ENCODE measurements around the gene MYO15A.

DNA sequence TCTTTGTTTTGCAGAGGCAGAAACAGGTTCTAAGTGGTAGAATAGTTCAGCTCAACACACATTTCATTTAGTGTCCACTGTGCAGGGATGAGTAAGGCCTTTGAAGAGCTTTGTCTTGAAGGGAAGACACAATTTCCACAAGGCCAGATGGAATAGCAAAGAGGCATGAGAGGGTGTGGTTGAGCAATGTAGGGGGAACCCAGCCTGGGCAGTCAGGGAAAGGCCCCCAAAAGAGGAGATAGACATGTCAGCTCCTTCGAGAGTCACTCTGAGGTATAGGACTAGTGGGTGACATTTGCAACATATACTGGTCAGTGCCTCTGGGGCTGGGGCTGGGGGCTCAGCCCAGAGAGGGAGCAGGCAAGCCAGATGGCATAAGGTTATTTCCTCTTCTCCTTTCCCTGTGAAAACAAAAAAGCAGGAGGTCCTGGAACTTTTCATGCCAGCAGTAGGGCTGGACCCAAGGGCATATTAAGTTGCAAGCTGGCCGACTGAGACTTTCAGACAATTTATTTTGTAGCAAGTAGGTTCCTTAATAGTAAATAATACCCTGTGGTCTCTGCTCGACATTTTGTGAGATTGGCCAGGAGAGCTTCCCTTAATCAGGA, 82.2 kb downstream of the MYO15A start:
- TF ChIP-seq, protein P1, sequence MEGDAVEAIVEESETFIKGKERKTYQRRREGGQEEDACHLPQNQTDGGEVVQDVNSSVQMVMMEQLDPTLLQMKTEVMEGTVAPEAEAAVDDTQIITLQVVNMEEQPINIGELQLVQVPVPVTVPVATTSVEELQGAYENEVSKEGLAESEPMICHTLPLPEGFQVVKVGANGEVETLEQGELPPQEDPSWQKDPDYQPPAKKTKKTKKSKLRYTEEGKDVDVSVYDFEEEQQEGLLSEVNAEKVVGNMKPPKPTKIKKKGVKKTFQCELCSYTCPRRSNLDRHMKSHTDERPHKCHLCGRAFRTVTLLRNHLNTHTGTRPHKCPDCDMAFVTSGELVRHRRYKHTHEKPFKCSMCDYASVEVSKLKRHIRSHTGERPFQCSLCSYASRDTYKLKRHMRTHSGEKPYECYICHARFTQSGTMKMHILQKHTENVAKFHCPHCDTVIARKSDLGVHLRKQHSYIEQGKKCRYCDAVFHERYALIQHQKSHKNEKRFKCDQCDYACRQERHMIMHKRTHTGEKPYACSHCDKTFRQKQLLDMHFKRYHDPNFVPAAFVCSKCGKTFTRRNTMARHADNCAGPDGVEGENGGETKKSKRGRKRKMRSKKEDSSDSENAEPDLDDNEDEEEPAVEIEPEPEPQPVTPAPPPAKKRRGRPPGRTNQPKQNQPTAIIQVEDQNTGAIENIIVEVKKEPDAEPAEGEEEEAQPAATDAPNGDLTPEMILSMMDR (IDR thresholded peaks at IDR 0.05; ENCODE audit: low read length) = no peak
- no peak for TF ChIP-seq EZH2 (optimal IDR thresholded peaks at IDR 0.05; ENCODE audit: low read depth, low read length)
